Astrocyte (in vitro differentiated cells and primary cell): ENCODE results near the gene ABHD4. TPM values are rescaled to one million over a fixed set of nuclear protein-coding genes. Genes with fewer than 3 reads are reported as not detected.

ENCODE experiments used
- DNase-seq: peaks from one replicate; pipeline ENCODE4 v3.0.0-alpha.2; 2010; ENCODE audit warnings: low read depth
- FAIRE-seq: peaks from 2 replicates; lab custom pipeline; 2011; peaks lifted over from hg19 to GRCh38; lab: Jason Lieb, UNC
- H2AFZ ChIP-seq: 2 replicates; pipeline ENCODE4 v1.6.0; 2012; ENCODE audit warnings: low read depth, low read length, inconsistent platforms
- H3K27ac ChIP-seq: 2 replicates; pipeline ENCODE4 v1.5.1; 2011; ENCODE audit warnings: low read depth, low read length, inconsistent platforms
- H3K27me3 ChIP-seq: 2 replicates; pipeline ENCODE4 v1.6.0; 2011; ENCODE audit warnings: low read length, inconsistent platforms; ENCODE audit not compliant: insufficient read depth
- H3K36me3 ChIP-seq: 2 replicates; pipeline ENCODE4 v1.5.1; 2011; ENCODE audit warnings: low read length, inconsistent platforms; ENCODE audit not compliant: insufficient read depth
- H3K4me1 ChIP-seq: 2 replicates; pipeline ENCODE4 v1.5.1; 2011; ENCODE audit warnings: low read length, inconsistent platforms; ENCODE audit not compliant: insufficient read depth
- H3K4me2 ChIP-seq: 2 replicates; pipeline ENCODE4 v1.6.0; 2012; ENCODE audit warnings: low read length, inconsistent platforms
- H3K4me3 ChIP-seq: 2 replicates; pipeline ENCODE4 v1.5.1; 2011; ENCODE audit warnings: low read depth, mild to moderate bottlenecking, low read length, inconsistent platforms; ENCODE audit not compliant: insufficient read depth
- H3K79me2 ChIP-seq: 2 replicates; pipeline ENCODE4 v1.6.0; 2012; ENCODE audit warnings: mild to moderate bottlenecking, low read length, inconsistent platforms; ENCODE audit not compliant: insufficient read depth
- H3K9ac ChIP-seq: 2 replicates; pipeline ENCODE4 v1.6.0; 2012; ENCODE audit warnings: mild to moderate bottlenecking, low read length, inconsistent platforms
- H3K9me3 ChIP-seq: 2 replicates; pipeline ENCODE4 v1.5.1; 2012; ENCODE audit warnings: low read depth, mild to moderate bottlenecking, low read length, inconsistent platforms; ENCODE audit not compliant: insufficient read depth
- H4K20me1 ChIP-seq: 2 replicates; pipeline ENCODE4 v1.6.0; 2012; ENCODE audit warnings: low read length, inconsistent platforms; ENCODE audit not compliant: insufficient read depth
- H3K27ac Mint-ChIP-seq: one replicate; pipeline ENCODE4 v1.8.0; 2021; ENCODE audit warnings: mild to moderate bottlenecking, mixed read lengths; ENCODE audit not compliant: unreplicated experiment
- H3K27me3 Mint-ChIP-seq: one replicate; pipeline ENCODE4 v1.8.0; 2021; ENCODE audit warnings: low read depth, mixed read lengths; ENCODE audit not compliant: unreplicated experiment
- H3K36me3 Mint-ChIP-seq: one replicate; pipeline ENCODE4 v1.8.0; 2021; ENCODE audit warnings: low read depth, mixed read lengths; ENCODE audit not compliant: unreplicated experiment
- H3K4me1 Mint-ChIP-seq: one replicate; pipeline ENCODE4 v1.8.0; 2021; ENCODE audit warnings: low read depth, mixed read lengths; ENCODE audit not compliant: unreplicated experiment
- H3K4me3 Mint-ChIP-seq: one replicate; pipeline ENCODE4 v1.8.0; 2021; ENCODE audit warnings: mild to moderate bottlenecking, moderate library complexity, mixed read lengths; ENCODE audit not compliant: unreplicated experiment
- H3K9me3 Mint-ChIP-seq: one replicate; pipeline ENCODE4 v1.8.0; 2021; ENCODE audit warnings: mild to moderate bottlenecking, mixed read lengths; ENCODE audit not compliant: unreplicated experiment
- CTCF ChIP-seq: IDR thresholded peaks from 2 replicates; pipeline ENCODE4 v1.5.1; 2011; ENCODE audit warnings: low read depth, mild to moderate bottlenecking, inconsistent platforms, low read length, moderate library complexity; ENCODE audit not compliant: insufficient read depth
- EZH2 ChIP-seq: IDR thresholded peaks from 2 replicates; pipeline ENCODE4 v1.6.1; 2012; ENCODE audit warnings: mild to moderate bottlenecking, low read length, inconsistent platforms; ENCODE audit not compliant: insufficient read depth
- total RNA-seq: library from RNA; stranded (reverse); gene quantifications from 2 replicates; pipeline ENCODE4 v1.2.1, GENCODE V29; 2021

Gene ABHD4
- total RNA-seq, 1 donor from 2014 or later: 52.4 TPM

GRCh38 chr14:22650960-22651521 lies 52.9 kb downstream of the ABHD4 start:
- Mint-ChIP-seq H3K9me3 (no peaks in the 10 kb centered on the region), H3K4me3 (no peak overlapping the region), H3K36me3 (no peaks in the 10 kb centered on the region), H3K4me1 (peaks cover 12% of the 10 kb centered on the region), H3K27ac (no peak overlapping the region), H3K27me3 (no peaks in the 10 kb centered on the region)
- H4K20me1 ChIP-seq: no peaks in the 10 kb centered on the region
- H2AFZ ChIP-seq: no peak overlapping the region
- H3K4me3 ChIP-seq: no peak overlapping the region
- H3K4me1 ChIP-seq: no peaks in the 10 kb centered on the region
- no peak overlapping the region for H3K4me2 ChIP-seq
- FAIRE-seq (no peak), DNase-seq (peak; percentile 22)
- no peaks in the 10 kb centered on the region for H3K36me3 ChIP-seq
- H3K9me3 ChIP-seq: no peaks in the 10 kb centered on the region
- no peaks in the 10 kb centered on the region for H3K79me2 ChIP-seq
- TF ChIP-seq CTCF (no peak), EZH2 (no peak)
- H3K27ac ChIP-seq: no peak overlapping the region
- no peak overlapping the region for H3K9ac ChIP-seq
- H3K27me3 ChIP-seq: no peaks in the 10 kb centered on the region

GRCh38 chr14:22651586-22651985 lies 53.5 kb downstream of the ABHD4 start:
- Mint-ChIP-seq H3K9me3 (no peaks in the 10 kb centered on the region), H3K4me3 (no peak overlapping the region), H3K4me1 (peaks cover 14% of the 10 kb centered on the region), H3K27ac (no peak overlapping the region), H3K27me3 (no peaks in the 10 kb centered on the region), H3K36me3 (no peaks in the 10 kb centered on the region)
- TF ChIP-seq CTCF (no peak), EZH2 (no peak)
- Histone ChIP-seq H3K9ac (no peak overlapping the region), H4K20me1 (no peaks in the 10 kb centered on the region), H3K36me3 (no peaks in the 10 kb centered on the region), H3K4me2 (no peak overlapping the region), H3K27me3 (no peaks in the 10 kb centered on the region), H3K27ac (no peak overlapping the region), H3K9me3 (no peaks in the 10 kb centered on the region), H3K4me3 (no peak overlapping the region), H3K79me2 (no peaks in the 10 kb centered on the region), H3K4me1 (no peaks in the 10 kb centered on the region), H2AFZ (no peak overlapping the region)
- DNase-seq (no peak), FAIRE-seq (no peak)

GRCh38 chr14:22653012-22653621 lies 55.0 kb downstream of the ABHD4 start:
- Histone ChIP-seq H3K4me2 (no peak overlapping the region), H3K9ac (no peak overlapping the region), H3K79me2 (no peaks in the 10 kb centered on the region), H3K27ac (no peak overlapping the region), H3K27me3 (no peaks in the 10 kb centered on the region), H3K4me3 (no peak overlapping the region), H3K9me3 (no peaks in the 10 kb centered on the region), H3K4me1 (peaks cover 11% of the 10 kb centered on the region), H3K36me3 (no peaks in the 10 kb centered on the region), H4K20me1 (no peaks in the 10 kb centered on the region), H2AFZ (peak overlapping the region; percentile 44)
- FAIRE-seq: peak; percentile 45
- peak overlapping the region; percentile 37 for H3K27ac Mint-ChIP-seq
- peak; percentile 52 for DNase-seq
- H3K36me3 Mint-ChIP-seq: no peaks in the 10 kb centered on the region
- H3K9me3 Mint-ChIP-seq: no peaks in the 10 kb centered on the region
- H3K27me3 Mint-ChIP-seq: no peaks in the 10 kb centered on the region
- H3K4me1 Mint-ChIP-seq: peaks cover 25% of the 10 kb centered on the region
- H3K4me3 Mint-ChIP-seq: no peak overlapping the region
- no peak for TF ChIP-seq EZH2
- peak; percentile 82 for TF ChIP-seq CTCF
